ENCODE data around the gene OPN1SW.

DNA sequence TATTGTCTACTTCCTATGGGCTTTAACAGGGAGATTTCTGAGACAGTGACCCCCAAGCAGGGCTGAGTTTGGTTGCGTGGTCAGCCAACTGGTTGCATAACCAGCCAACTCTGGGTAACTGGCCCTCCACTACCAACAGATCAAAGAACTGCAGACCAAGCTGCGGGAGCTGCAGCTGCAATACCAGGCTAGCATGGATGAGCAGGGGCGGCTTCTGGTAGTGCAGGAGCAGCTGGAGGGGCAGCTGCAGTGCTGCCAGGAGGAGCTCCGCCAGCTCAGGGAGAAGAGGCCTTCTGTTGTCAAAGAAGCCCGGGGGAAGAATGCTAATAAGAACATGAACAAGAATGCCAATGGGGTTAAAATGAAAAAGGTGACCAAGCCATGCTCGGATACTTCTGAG, 38.9 kb upstream of the OPN1SW start:
- TF ChIP-seq POLR2AphosphoS5 (IDR thresholded peaks at IDR 0.05; ENCODE audit: low read depth, low read length) (no peak), POLR2A (IDR thresholded peaks at IDR 0.05; ENCODE audit: low read depth, low read length) (no peak)

All from GM12892 (cell line).